Activated T-helper 1 cell treated with anti-CD3 and anti-CD28 coated beads, Interleukin-12 subunit alpha, Interleukin-12 subunit beta, Interleukin-2, Interleukin-4 antibody, amounts not matched to agents 30 ng/mL and 10 ng/mL and 1 ng/mL, durations not matched to agents 14 hours and 24 hours and 36 hours (primary cell): ENCODE measurements around the gene CNBD2. TPM values are rescaled to one million over a fixed set of nuclear protein-coding genes. Genes with fewer than 3 reads are reported as not detected.
"Not testable (repeated sequence)": the region's sequence is repeated elsewhere in the genome, so short reads cannot be mapped to it uniquely, and the experiment has no call there.

Source experiments
- DNase-seq: peaks from one replicate; pipeline ENCODE4 v3.0.0; 2021; ENCODE audit warnings: low spot score
- H3K27ac Mint-ChIP-seq: one replicate; pipeline ENCODE4 v1.8.0; 2021; ENCODE audit warnings: mild to moderate bottlenecking, mixed read lengths
- H3K27me3 Mint-ChIP-seq: one replicate; pipeline ENCODE4 v1.8.0; 2022; ENCODE audit warnings: mild to moderate bottlenecking, moderate library complexity, mixed read lengths; ENCODE audit not compliant: insufficient read depth
- H3K36me3 Mint-ChIP-seq: one replicate; pipeline ENCODE4 v1.8.0; 2021; ENCODE audit warnings: low read depth, mixed read lengths
- H3K4me1 Mint-ChIP-seq: one replicate; pipeline ENCODE4 v1.8.0; 2021; ENCODE audit warnings: low read depth, mixed read lengths
- H3K4me3 Mint-ChIP-seq: one replicate; pipeline ENCODE4 v1.8.0; 2021; ENCODE audit warnings: mild to moderate bottlenecking, moderate library complexity, mixed read lengths
- H3K9me3 Mint-ChIP-seq: one replicate; pipeline ENCODE4 v1.8.0; 2021; ENCODE audit warnings: mixed read lengths
- intact Hi-C: fragments of 100-400 bp; cut with micrococcal nuclease; formaldehyde crosslinking; loops from one replicate; pipeline ENCODE4 v1.15.1; 2024
- total RNA-seq: library from RNA; stranded (reverse); gene quantifications from 2 replicates; pipeline ENCODE4 v1.2.3, GENCODE V29; 2022

CNBD2 gene
- total RNA-seq, 1 donor from 2014 or later = 3.3 TPM

GRCh38 chr20:35953387-35954199, 14.8 kb upstream of the CNBD2 start:
- peak overlapping the region; percentile 100 for H3K27ac Mint-ChIP-seq
- intact Hi-C loops = loop anchor here (1.0 to 10.0 kb wide), 18 partner anchors 97 to 1959 kb away; partner anchors contain the start of genes ACSS2, AHCY, DSN1 and EIF6
- peaks cover 6% of the 10 kb centered on the region for H3K36me3 Mint-ChIP-seq
- DNase-seq = peak; percentile 69
- peaks cover 1% of the 10 kb centered on the region for H3K9me3 Mint-ChIP-seq
- peak overlapping the region; percentile 100 for H3K4me3 Mint-ChIP-seq
- H3K27me3 Mint-ChIP-seq = peaks cover 1% of the 10 kb centered on the region
- H3K4me1 Mint-ChIP-seq = peaks cover 27% of the 10 kb centered on the region

DNA sequence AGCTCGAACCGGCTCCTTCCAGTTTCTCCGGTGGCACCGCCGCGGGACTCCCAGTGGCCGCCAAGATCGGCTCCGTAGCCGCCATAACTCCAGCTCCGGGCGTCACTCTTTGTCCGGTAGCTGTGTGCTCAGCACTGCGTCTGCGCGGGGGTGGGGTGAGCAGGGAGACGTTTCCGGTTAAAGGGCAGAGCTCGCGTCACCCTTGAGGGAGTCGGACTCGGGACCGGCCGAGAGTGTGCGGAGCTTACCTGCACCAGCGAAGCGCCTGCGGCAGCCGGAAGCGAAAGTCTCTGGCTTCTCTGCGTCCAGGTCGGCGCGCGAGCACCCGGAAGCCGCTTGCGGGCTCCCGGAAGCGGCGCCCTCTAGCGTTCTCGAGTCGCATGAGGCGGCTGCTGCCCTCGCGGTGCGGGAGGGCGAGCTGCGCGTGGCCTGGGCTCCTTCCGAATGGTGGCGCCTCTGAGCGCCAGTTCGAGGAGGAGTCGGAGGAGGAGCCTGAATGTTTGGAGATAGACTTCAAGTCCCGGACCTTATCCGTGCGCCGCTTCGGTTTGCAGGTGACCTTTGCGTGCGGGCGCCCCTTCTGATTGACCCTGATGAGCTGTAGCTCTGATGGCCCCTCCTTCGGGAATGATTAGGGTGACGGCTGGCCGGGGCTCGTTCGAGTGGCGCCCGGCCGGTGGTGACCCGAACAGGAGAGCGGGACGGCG, 14.0 kb upstream of the CNBD2 start, which contains the start of gene SCAND1:
SCAND1 (minus strand) TSS at position 303 of the 707 bp plus-strand sequence; CDS start at position 85, 218 bp downstream.
- intact Hi-C loops = loop anchor here (1.0 to 10.0 kb wide), 18 partner anchors 96 to 1960 kb away; partner anchors contain the start of genes ACSS2, AHCY, DSN1 and EIF6
- Mint-ChIP-seq H3K27me3 (peaks cover 8% of the 10 kb centered on the region), H3K27ac (peak within 1 kb of the TSS; percentile 100), H3K4me1 (peaks cover 21% of the 10 kb centered on the region), H3K36me3 (peaks cover 6% of the 10 kb centered on the region), H3K9me3 (peaks cover 9% of the 10 kb centered on the region), H3K4me3 (peak within 1 kb of the TSS; percentile 100)
- peak; percentile 96 for DNase-seq

DNA sequence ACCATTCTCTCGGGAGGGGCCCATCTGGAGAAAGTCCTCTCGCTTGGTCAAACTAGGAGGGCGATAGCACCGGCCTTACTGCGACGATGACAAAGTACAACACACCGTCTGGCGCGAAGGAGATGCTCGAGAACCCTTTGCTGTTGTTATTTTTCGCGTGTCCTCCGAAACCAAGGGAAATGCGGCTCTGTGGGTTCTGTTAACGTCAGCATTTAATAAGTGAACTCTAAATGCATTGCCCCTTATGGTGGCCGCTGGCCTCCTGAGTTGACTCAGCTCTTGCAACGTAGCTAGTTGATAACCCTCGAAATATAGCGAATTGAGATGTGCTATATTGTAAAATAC, 13.5 kb upstream of the CNBD2 start:
- peaks cover 6% of the 10 kb centered on the region for H3K36me3 Mint-ChIP-seq
- no peak for DNase-seq
- H3K4me1 Mint-ChIP-seq = peaks cover 21% of the 10 kb centered on the region
- intact Hi-C loops = loop anchor here (1.0 to 10.0 kb wide), 18 partner anchors 96 to 1960 kb away; partner anchors contain the start of genes ACSS2, AHCY, DSN1 and EIF6
- peaks cover 8% of the 10 kb centered on the region for H3K27me3 Mint-ChIP-seq
- H3K4me3 Mint-ChIP-seq = peak overlapping the region; percentile 100
- peaks cover 9% of the 10 kb centered on the region for H3K9me3 Mint-ChIP-seq
- H3K27ac Mint-ChIP-seq = peak overlapping the region; percentile 100

DNA sequence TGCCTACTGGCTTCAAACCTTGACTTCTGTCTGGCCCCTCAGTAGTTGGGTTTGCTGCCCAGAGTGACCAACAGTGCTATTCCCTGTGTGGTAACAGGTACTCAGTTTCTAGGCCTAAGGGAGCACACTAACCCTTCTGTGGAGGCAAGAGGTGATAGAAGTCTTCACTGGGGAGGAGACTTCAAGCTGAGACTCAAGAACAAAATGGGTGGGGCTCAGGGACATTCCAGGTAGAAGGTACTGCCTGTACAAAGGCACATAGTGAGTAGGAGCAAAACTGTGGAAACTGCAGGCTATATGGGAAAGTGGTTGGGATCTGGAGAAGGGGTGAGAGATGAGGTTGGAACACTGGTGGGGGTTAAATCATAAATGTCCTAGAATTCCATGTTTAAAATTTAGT, 11.8 kb upstream of the CNBD2 start:
- peaks cover 4% of the 10 kb centered on the region for H3K36me3 Mint-ChIP-seq
- intact Hi-C loops = loop anchor here (10.0 kb wide), 1 partner anchor 1138 kb away; the partner anchor contains the start of gene RBL1
- H3K4me3 Mint-ChIP-seq = no peak overlapping the region
- DNase-seq = no peak
- peaks cover 19% of the 10 kb centered on the region for H3K27me3 Mint-ChIP-seq
- peaks cover 21% of the 10 kb centered on the region for H3K4me1 Mint-ChIP-seq
- H3K9me3 Mint-ChIP-seq = peaks cover 9% of the 10 kb centered on the region
- H3K27ac Mint-ChIP-seq = no peak overlapping the region

GRCh38 chr20:35959291-35959690, 9.1 kb upstream of the CNBD2 start:
- H3K27me3 Mint-ChIP-seq = peaks cover 25% of the 10 kb centered on the region
- not testable (repeated sequence) for H3K4me1 Mint-ChIP-seq, DNase-seq, H3K4me3 Mint-ChIP-seq, H3K9me3 Mint-ChIP-seq, H3K27ac Mint-ChIP-seq, H3K36me3 Mint-ChIP-seq
- intact Hi-C loops = loop anchor here (10.0 kb wide), 1 partner anchor 1136 kb away; the partner anchor contains the start of gene RBL1

DNA sequence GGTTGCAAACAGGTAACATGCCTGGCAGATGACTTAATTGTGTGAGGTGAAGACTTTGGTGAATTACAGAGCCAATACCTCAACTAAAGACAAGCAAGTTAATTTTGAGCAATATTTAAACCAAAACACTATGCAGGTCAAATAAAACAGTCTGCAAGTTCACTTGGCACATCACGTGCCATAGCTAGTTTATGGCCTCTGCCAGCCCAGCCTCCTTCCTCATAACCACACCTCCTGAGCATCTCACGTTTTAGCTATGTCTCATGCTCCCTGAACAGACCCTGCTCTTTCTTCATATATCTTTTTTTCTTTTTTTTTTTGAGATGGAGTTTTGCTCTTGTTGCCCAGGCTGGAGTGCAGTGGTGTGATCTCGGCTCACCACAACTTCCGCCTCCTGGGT, 4.5 kb upstream of the CNBD2 start:
- intact Hi-C loops = no loop called here
- H3K4me3 Mint-ChIP-seq = no peak overlapping the region
- no peak overlapping the region for H3K27ac Mint-ChIP-seq
- peaks cover 5% of the 10 kb centered on the region for H3K9me3 Mint-ChIP-seq
- DNase-seq = no peak
- peaks cover 5% of the 10 kb centered on the region for H3K4me1 Mint-ChIP-seq
- H3K36me3 Mint-ChIP-seq = no peaks in the 10 kb centered on the region
- H3K27me3 Mint-ChIP-seq = peaks cover 25% of the 10 kb centered on the region

DNA sequence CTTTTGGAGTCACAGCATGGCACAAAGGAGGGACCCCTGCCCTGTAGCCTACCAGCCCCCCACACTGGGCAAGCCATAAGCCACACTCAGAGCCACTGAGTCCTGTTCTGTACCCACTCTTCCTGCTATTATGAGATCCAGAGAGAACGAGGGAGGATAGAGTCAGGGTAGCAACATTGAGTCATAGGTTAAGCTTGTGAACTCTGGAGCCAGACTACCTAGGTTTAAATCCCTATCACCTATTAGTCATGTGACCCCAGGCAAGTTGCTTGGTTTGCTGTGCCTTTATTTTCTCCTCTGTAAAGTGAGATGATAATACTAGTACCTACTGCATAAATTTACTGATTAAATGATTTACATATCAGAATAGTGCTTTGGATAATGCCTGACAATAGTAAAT, 540 bp downstream of the CNBD2 start:
- intact Hi-C loops = no loop called here
- Mint-ChIP-seq H3K9me3 (no peaks in the 10 kb centered on the region), H3K36me3 (no peaks in the 10 kb centered on the region), H3K27ac (no peak overlapping the region), H3K4me1 (peaks cover 5% of the 10 kb centered on the region), H3K4me3 (no peak overlapping the region), H3K27me3 (peaks cover 9% of the 10 kb centered on the region)
- no peak for DNase-seq

DNA sequence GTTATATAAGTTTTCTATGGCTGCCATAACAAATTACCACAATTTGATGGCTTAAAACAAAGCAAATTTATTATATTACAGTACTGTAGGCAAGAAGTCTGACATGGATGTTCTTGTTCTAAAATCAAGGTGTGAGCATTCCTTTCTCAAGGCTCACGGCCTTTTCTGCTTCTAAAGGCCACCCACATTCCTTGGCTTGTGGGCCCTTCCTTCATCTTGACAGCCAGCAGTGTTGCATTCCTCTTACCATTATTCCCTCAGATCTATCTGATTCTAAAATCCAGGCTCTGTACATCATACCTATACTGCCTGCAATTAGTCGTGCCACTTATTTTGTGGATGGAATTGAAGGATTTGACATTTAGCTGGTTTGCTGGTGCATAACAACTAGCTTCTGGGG, 3.6 kb downstream of the CNBD2 start:
- Mint-ChIP-seq H3K4me1 (peaks cover under 1% of the 10 kb centered on the region), H3K36me3 (no peaks in the 10 kb centered on the region), H3K4me3 (no peak overlapping the region), H3K27me3 (peaks cover 12% of the 10 kb centered on the region), H3K27ac (no peak overlapping the region), H3K9me3 (no peaks in the 10 kb centered on the region)
- intact Hi-C loops = no loop called here
- no peak for DNase-seq

DNA sequence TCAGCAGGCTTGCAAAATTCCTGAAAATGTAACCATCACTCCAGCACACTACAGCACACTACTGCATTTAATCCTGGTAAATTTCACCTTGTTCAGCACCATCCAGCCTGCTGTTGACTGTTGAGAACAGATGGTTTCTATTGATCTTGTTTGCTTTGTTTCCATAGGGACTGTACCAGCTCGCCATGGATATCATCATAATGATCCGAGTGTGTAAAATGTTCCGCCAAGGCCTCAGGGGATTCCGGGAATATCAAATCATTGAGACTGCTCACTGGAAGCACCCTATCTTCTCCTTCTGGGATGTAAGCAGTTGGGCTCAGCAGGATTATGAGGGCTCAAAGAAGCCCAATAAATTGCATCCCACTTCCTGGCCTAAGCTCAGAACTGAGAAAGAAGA, 4.1 kb downstream of the CNBD2 start:
- no peak for DNase-seq
- intact Hi-C loops = no loop called here
- H3K36me3 Mint-ChIP-seq = no peaks in the 10 kb centered on the region

DNA sequence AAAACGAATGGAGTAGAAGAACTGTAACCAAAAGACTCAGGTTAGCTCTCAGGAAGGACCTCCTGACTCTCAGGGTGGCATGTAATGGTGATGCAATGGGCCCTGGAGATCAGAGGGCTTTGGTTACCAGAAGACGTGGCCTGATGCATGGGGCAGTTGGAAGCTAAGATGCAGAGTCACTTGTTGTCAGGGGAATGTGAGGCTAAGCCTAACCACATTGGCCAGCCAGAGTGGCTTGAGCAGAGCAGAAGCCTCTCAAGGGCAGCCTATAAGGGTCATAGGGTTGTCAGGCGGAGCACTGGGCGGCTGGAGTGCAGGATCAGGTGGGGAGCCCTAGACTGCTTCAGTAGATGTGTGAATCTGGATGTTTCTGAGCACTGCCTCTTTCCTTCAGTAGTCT, 5.9 kb downstream of the CNBD2 start:
- intact Hi-C loops = no loop called here
- no peak overlapping the region for H3K4me3 Mint-ChIP-seq
- H3K4me1 Mint-ChIP-seq = no peaks in the 10 kb centered on the region

More for the DNA sequence above, 4.1 kb downstream of the CNBD2 start:
- Mint-ChIP-seq H3K9me3 (no peaks in the 10 kb centered on the region), H3K27me3 (peaks cover 13% of the 10 kb centered on the region), H3K4me3 (no peak overlapping the region), H3K27ac (no peak overlapping the region), H3K4me1 (no peaks in the 10 kb centered on the region)

DNA sequence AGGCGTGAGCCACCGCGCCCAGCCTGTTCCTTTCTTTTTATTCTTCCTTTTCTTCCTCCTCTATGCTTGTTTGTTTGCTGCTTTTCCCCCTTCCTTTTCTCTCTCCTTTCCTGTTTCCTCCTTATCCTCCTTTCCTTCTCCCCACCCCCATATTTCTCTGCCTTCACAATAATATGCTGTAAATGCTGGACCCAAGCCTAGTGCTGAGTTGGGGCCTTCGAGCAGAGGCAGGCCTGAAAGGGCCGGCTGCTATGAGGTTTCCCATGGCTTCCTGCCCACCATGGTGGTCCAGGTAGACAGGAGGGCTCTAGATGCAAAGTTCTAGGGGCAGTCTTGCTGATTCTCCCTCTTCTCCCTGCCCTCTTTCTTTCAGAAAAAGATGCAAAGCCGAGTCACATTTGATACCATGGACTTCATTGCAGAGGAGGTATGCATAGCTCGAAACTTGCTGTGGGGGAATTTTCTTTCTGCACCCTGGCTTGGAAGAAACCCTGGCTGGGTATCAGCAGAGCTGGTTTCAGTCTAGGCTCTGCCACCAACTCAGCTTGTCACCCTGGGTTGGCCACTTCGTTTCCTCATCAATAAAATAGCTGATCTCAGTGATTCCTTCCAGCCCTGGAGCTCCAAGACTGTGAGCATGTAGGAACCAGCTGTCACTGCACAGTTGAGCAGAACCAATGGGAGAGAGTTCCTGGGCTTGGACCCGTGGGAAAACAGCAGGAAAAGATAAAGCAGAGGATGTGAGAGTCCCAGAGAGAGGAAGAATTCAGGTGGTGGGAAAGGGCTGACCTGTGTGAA, 7.4 kb downstream of the CNBD2 start:
- no peak overlapping the region for H3K27ac Mint-ChIP-seq
- intact Hi-C loops = no loop called here
- H3K9me3 Mint-ChIP-seq = no peaks in the 10 kb centered on the region
- H3K4me1 Mint-ChIP-seq = no peaks in the 10 kb centered on the region
- no peak overlapping the region for H3K4me3 Mint-ChIP-seq
- peaks cover 5% of the 10 kb centered on the region for H3K27me3 Mint-ChIP-seq
- DNase-seq = no peak
- no peaks in the 10 kb centered on the region for H3K36me3 Mint-ChIP-seq

More for the DNA sequence above, 5.9 kb downstream of the CNBD2 start:
- Mint-ChIP-seq H3K27me3 (peaks cover 10% of the 10 kb centered on the region), H3K27ac (no peak overlapping the region), H3K9me3 (no peaks in the 10 kb centered on the region), H3K36me3 (no peaks in the 10 kb centered on the region)
- DNase-seq = no peak

GRCh38 chr20:35978041-35978513, 9.7 kb downstream of the CNBD2 start:
- DNase-seq = no peak
- intact Hi-C loops = no loop called here
- no peaks in the 10 kb centered on the region for H3K9me3 Mint-ChIP-seq
- H3K4me1 Mint-ChIP-seq = no peaks in the 10 kb centered on the region
- H3K27me3 Mint-ChIP-seq = peaks cover 4% of the 10 kb centered on the region
- H3K4me3 Mint-ChIP-seq = no peak overlapping the region
- H3K36me3 Mint-ChIP-seq = no peaks in the 10 kb centered on the region
- H3K27ac Mint-ChIP-seq = no peak overlapping the region
